ENCODE data around the gene HSPB7. TPM values are rescaled to one million over a fixed set of nuclear protein-coding genes. Genes with fewer than 3 reads are reported as not detected.

The HSPB7 gene
- total and polyA plus RNA-seq, 2 of the 8 experiments (the other 6 are each of a cell fraction or from before 2014, with no cell fraction given) = not detected

DNA sequence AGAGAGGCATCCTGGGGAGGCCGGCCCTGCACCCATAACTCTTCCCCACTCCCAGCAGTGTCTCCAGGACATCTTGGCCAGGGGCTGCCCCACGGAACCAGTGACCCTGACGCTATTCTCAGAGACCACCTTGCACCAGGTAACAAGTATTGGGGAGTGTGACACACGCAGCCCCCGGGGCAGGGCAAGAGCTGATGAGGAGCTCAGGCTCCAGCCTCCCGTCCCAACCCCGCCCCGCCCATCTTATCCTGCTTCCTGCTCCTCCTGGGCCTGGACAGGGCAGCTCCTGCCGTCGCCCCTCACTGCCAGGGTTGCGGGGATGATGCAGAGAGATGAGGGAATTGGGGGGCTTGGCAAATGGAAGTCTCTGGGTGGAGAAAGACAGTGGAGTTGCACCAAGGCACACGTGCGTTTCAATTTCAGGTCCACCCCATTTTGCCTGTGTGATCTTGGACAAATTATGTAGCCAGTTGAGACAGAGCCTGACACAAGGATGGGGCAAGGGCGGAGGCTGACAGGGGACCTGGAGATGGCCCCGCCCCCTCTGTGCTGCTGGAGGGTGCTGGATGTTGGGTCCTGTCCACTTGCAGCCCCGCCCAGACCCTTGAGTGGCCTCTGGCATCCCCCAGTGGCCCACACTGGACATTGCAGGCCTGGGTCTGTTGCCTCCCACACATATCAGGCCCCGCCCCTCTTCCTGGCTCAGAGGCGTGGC lies 14.7 kb upstream of the HSPB7 start:
- no peak overlapping the region for H2BK120ac ChIP-seq (replicated peaks; ENCODE audit: low read depth, low read length)
- H3K4me2 ChIP-seq (ENCODE audit: insufficient read depth in 1 of 2, low read depth in 2 of 2, low read length in 2 of 2) = no peak overlapping the region; a peak in 1 of 4 replicates
- H4K8ac ChIP-seq (ENCODE audit: extremely low read depth, insufficient read depth, low read length) = no peak overlapping the region
- no peak overlapping the region for H2BK5ac ChIP-seq (ENCODE audit: low read depth, low read length)
- no peak overlapping the region for H3K23ac ChIP-seq (ENCODE audit: insufficient read length)
- H3K36me3 ChIP-seq (ENCODE audit: control insufficient read depth in 2 of 4, insufficient read depth in 4 of 4, low read length in 3 of 4) = no peaks in the 10 kb centered on the region
- no peak overlapping the region for H3K14ac ChIP-seq (ENCODE audit: insufficient read length)
- no peaks in the 10 kb centered on the region for H3K79me1 ChIP-seq (ENCODE audit: low read depth, low read length)
- H3K18ac ChIP-seq (ENCODE audit: extremely low read depth, low read length) = no peak overlapping the region
- no peak overlapping the region for H2AFZ ChIP-seq (ENCODE audit: low read length)
- DNase-seq (ENCODE audit: low read depth in 1 of 2, low spot score in 2 of 2) (peak; percentile 85 to 95), FAIRE-seq (peak; percentile 85)
- no peak overlapping the region for H3K27ac ChIP-seq (ENCODE audit: low read depth, low read length)
- H3K4ac ChIP-seq (replicated peaks; ENCODE audit: insufficient read length, low read depth, low read length) = no peak overlapping the region
- H3K56ac ChIP-seq (replicated peaks; ENCODE audit: insufficient read length, low read depth, low read length) = no peak overlapping the region
- H3K4me3 ChIP-seq (ENCODE audit: extremely low read depth in 1 of 4, insufficient read depth in 2 of 4, low read depth in 3 of 4, low read length in 4 of 4) = no peak overlapping the region
- H4K91ac ChIP-seq (replicated peaks; ENCODE audit: insufficient read length, low read length) = no peak overlapping the region
- no peaks in the 10 kb centered on the region for H3K23me2 ChIP-seq (ENCODE audit: low read depth, low read length)
- no peak overlapping the region for H3K9ac ChIP-seq (replicated peaks in 1 of 4; ENCODE audit: extremely low read depth in 1 of 4, low read depth in 3 of 4, low read length in 3 of 4)
- no peaks in the 10 kb centered on the region; a peak in 2 of 7 replicates for H3K27me3 ChIP-seq (replicated peaks in 1 of 4; ENCODE audit: control insufficient read depth in 3 of 4, extremely low read depth in 1 of 4, insufficient read depth in 3 of 4, low read length in 3 of 4)
- no peaks in the 10 kb centered on the region for H3K9me3 ChIP-seq (ENCODE audit: insufficient read depth in 2 of 2, low read depth in 1 of 2, low read length in 1 of 2)
- no peak overlapping the region for H2AK5ac ChIP-seq (ENCODE audit: low read depth, low read length)
- H2BK12ac ChIP-seq (ENCODE audit: low read depth, low read length) = no peak overlapping the region
- ChIA-PET CTCF (ENCODE audit: partially characterized antibody) (interaction anchor here (0.6 to 4.8 kb wide), 24 partner anchors 8 to 233 kb away, joined by 3 to 41 read pairs (median 4); partner anchors contain the start of genes CLCNKA, HSPB7 and SRARP), POLR2A (ENCODE audit: partially characterized antibody) (no interaction called here)
- WGBS, 2 experiments (ENCODE audit: extremely low coverage in 1 of 2, insufficient coverage in 1 of 2, insufficient read length in 1 of 2, insufficient replicate concordance in 2 of 2, low coverage in 1 of 2, low lambda C conversion rate in 2 of 2, missing lambda C conversion rate in 1 of 2) = 64% methylated on average over 14 of the region's 18 CpGs; no CpG with 5 or more reads in 1 of the 2 experiments
- no peaks in the 10 kb centered on the region for H3K79me2 ChIP-seq (ENCODE audit: control insufficient read depth in 1 of 2, insufficient read depth in 2 of 2, low read length in 2 of 2)
- H3K4me1 ChIP-seq (replicated peaks in 1 of 4; ENCODE audit: control insufficient read depth in 3 of 4, insufficient read depth in 4 of 4, low read length in 3 of 4) = peaks cover 0 to 14% (median 4%) of the 10 kb centered on the region in 4 experiments; a peak in 6 of 7 replicates
- no peaks in the 10 kb centered on the region for H4K20me1 ChIP-seq (replicated peaks in 1 of 2; ENCODE audit: control insufficient read depth in 1 of 2, insufficient read depth in 2 of 2, low read length in 2 of 2)
- H2BK15ac ChIP-seq (ENCODE audit: low read length) = no peak overlapping the region
- H2BK20ac ChIP-seq (ENCODE audit: low read length) = no peak overlapping the region
- no peak overlapping the region for H4K5ac ChIP-seq (ENCODE audit: insufficient read length, low read depth, low read length)
- TF ChIP-seq YY1 (IDR thresholded peaks at IDR 0.05; ENCODE audit: low read depth, low read length) (0 out of 2 replicates have a peak, but pooled peaks have one; percentile 30), POLR2AphosphoS5 (IDR thresholded peaks at IDR 0.05; ENCODE audit: low read depth, low read length) (no peak), EP300 (IDR thresholded peaks at IDR 0.05; ENCODE audit: borderline replicate concordance in 1 of 2, low read depth in 2 of 2, low read length in 2 of 2) (no peak)
